Keratinocyte (primary cell): ENCODE results near the gene MRPL3. TPM values are rescaled to one million over a fixed set of nuclear protein-coding genes. Genes with fewer than 3 reads are reported as not detected.

Experiments
- DNase-seq: peaks from one replicate; pipeline ENCODE4 v3.0.0-alpha.2; 2011; ENCODE audit warnings: low read depth, missing footprints, low spot score
- FAIRE-seq: peaks from 2 replicates; lab custom pipeline; 2011; peaks lifted over from hg19 to GRCh38; lab: Jason Lieb, UNC
- H2AFZ ChIP-seq: 2 replicates; pipeline ENCODE4 v1.6.0; 2012; ENCODE audit warnings: low read length, control low read depth, inconsistent platforms; ENCODE audit not compliant: control insufficient read depth
- H3K27ac ChIP-seq: 2 replicates; pipeline ENCODE4 v1.5.1; 2011; ENCODE audit warnings: low read length; ENCODE audit not compliant: control insufficient read depth, insufficient read depth
- H3K27me3 ChIP-seq: 3 replicates; pipeline ENCODE4 v1.6.0; 2011; ENCODE audit warnings: low read length; ENCODE audit not compliant: control insufficient read depth, insufficient read depth; ENCODE audit errors: extremely low read depth
- H3K36me3 ChIP-seq, 2 experiments: 2 replicates in 1 of 2; 3 replicates in 1 of 2; pipeline ENCODE4 v1.5.1; 2011; ENCODE audit warnings: low read length in 2 of 2, mild to moderate bottlenecking in 1 of 2; ENCODE audit not compliant: control insufficient read depth in 2 of 2, insufficient read depth in 2 of 2; ENCODE audit errors: extremely low read depth in 1 of 2
- H3K4me1 ChIP-seq: 3 replicates; pipeline ENCODE4 v1.5.1; 2011; ENCODE audit warnings: low read length; ENCODE audit not compliant: control insufficient read depth, insufficient read depth; ENCODE audit errors: extremely low read depth
- H3K4me2 ChIP-seq: 3 replicates; pipeline ENCODE4 v1.6.0; 2011; ENCODE audit warnings: low read depth, low read length; ENCODE audit not compliant: control insufficient read depth, insufficient read depth; ENCODE audit errors: extremely low read depth
- H3K4me3 ChIP-seq, 3 experiments: fragments of 200-600 bp in 1 of 3; sonication (generic) in 1 of 3; 2 replicates in 2 of 3; 3 replicates in 1 of 3; pipeline ENCODE4 v1.5.1; 2011 to 2016; ENCODE audit warnings: low read length in 3 of 3, mild to moderate bottlenecking in 3 of 3, control low read depth in 2 of 3, inconsistent platforms in 1 of 3, low read depth in 1 of 3, mixed read lengths in 1 of 3, mixed run types in 1 of 3, moderate library complexity in 1 of 3; ENCODE audit not compliant: control insufficient read depth in 2 of 3, insufficient read depth in 2 of 3; ENCODE audit errors: extremely low read depth in 1 of 3
- H3K79me2 ChIP-seq: 2 replicates; pipeline ENCODE4 v1.6.0; 2012; ENCODE audit warnings: low read length; ENCODE audit not compliant: control insufficient read depth, insufficient read depth
- H3K9ac ChIP-seq: 3 replicates; pipeline ENCODE4 v1.6.0; 2011; ENCODE audit warnings: low read length; ENCODE audit not compliant: control insufficient read depth, insufficient read depth; ENCODE audit errors: extremely low read depth
- H3K9me1 ChIP-seq: 3 replicates; pipeline ENCODE4 v1.6.0; 2011; ENCODE audit warnings: low read length; ENCODE audit not compliant: control insufficient read depth, insufficient read depth; ENCODE audit errors: extremely low read depth
- H3K9me3 ChIP-seq: 2 replicates; pipeline ENCODE4 v1.5.1; 2012; ENCODE audit warnings: low read depth, low read length; ENCODE audit not compliant: control insufficient read depth
- H4K20me1 ChIP-seq: 3 replicates; pipeline ENCODE4 v1.6.0; 2011; ENCODE audit warnings: low read length; ENCODE audit not compliant: control insufficient read depth, insufficient read depth; ENCODE audit errors: extremely low read depth
- EZH2 ChIP-seq: IDR thresholded peaks from one replicate; pipeline ENCODE4 v1.6.1; 2012; ENCODE audit warnings: inconsistent platforms, mild to moderate bottlenecking, low read length, moderate library complexity
- dilution Hi-C: fragments of 300-500 bp; cut with MboI; formaldehyde crosslinking; loops from one replicate; pipeline ENCODE4 v1.7.0; 2020; ENCODE audit warnings: low sequenced_read_pairs; ENCODE audit not compliant: extremely low pct_ligation_motif_present
- polyA plus RNA-seq, 5 experiments: library from polyadenylated mRNA; depleted of rRNA in 3 of 5; stranded (reverse) in 3 of 5; stranded (forward) in 1 of 5; unstranded in 1 of 5; fragments of >200 nt; gene quantifications; 1 replicate in 1 of 5; 2 replicates in 3 of 5; 3 replicates in 1 of 5; pipeline versions ENCODE4 v1.2.1 to v1.2.3, GENCODE V29; 2011 to 2012; ENCODE audit warnings: missing spikeins in 2 of 5, low read depth in 1 of 5, low replicate concordance in 1 of 5
- TF ChIP-seq, protein P1 (sequence below), 3 experiments: IDR thresholded peaks in 1 of 3; conservative IDR thresholded peaks in 1 of 3; optimal IDR thresholded peaks in 1 of 3; 2 replicates in 2 of 3; 3 replicates in 1 of 3; pipeline versions ENCODE3 to v1.5.1; 2011; ENCODE audit warnings: low read length in 3 of 3, mild to moderate bottlenecking in 3 of 3, moderate library complexity in 2 of 3, control low read depth in 1 of 3, inconsistent platforms in 1 of 3; ENCODE audit not compliant: insufficient read depth in 2 of 3; ENCODE audit errors: extremely low read depth in 1 of 3

The MRPL3 gene
- polyA plus RNA-seq, 1 donor (not counting 4 experiments of a cell fraction or from before 2014, with no cell fraction given): 228 TPM

DNA sequence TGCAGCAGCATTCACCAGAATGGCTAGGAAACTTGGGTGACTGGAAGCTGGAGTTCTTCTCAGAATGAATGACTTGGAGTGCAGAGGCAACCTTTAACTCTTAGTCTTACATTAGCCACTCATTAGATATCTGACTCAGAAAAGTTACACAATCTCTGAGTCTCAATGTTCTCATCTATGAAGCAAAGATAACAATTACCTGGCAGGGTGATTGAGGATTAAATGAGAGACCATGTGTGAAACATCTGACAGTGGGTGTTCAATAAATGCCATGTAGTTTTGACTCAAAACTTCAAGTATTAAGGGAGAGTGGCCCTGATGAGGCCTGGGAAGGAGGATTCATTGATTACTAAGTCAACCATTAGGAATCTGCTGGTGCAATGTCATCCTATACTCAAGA is 48.3 kb downstream of the MRPL3 start:
- H2AFZ ChIP-seq: no peak overlapping the region
- no peaks in the 10 kb centered on the region for H3K27me3 ChIP-seq
- no peaks in the 10 kb centered on the region for H3K9me3 ChIP-seq
- H3K4me3 ChIP-seq: no peak overlapping the region
- dilution Hi-C loops: no loop called here
- no peaks in the 10 kb centered on the region for H3K36me3 ChIP-seq
- no peak overlapping the region for H3K27ac ChIP-seq
- FAIRE-seq (no peak), DNase-seq (no peak)
- TF ChIP-seq EZH2: no peak
- TF ChIP-seq, protein P1, sequence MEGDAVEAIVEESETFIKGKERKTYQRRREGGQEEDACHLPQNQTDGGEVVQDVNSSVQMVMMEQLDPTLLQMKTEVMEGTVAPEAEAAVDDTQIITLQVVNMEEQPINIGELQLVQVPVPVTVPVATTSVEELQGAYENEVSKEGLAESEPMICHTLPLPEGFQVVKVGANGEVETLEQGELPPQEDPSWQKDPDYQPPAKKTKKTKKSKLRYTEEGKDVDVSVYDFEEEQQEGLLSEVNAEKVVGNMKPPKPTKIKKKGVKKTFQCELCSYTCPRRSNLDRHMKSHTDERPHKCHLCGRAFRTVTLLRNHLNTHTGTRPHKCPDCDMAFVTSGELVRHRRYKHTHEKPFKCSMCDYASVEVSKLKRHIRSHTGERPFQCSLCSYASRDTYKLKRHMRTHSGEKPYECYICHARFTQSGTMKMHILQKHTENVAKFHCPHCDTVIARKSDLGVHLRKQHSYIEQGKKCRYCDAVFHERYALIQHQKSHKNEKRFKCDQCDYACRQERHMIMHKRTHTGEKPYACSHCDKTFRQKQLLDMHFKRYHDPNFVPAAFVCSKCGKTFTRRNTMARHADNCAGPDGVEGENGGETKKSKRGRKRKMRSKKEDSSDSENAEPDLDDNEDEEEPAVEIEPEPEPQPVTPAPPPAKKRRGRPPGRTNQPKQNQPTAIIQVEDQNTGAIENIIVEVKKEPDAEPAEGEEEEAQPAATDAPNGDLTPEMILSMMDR (optimal IDR thresholded peaks at IDR 0.05 in 1 of 3, IDR thresholded peaks at IDR 0.05 in 1 of 3, conservative IDR thresholded peaks at IDR 0.05 in 1 of 3; ENCODE audit: extremely low read depth in 1 of 3, insufficient read depth in 2 of 3, low read length in 3 of 3): no peak
- no peak overlapping the region for H3K4me2 ChIP-seq
- H3K9ac ChIP-seq: no peak overlapping the region
- H4K20me1 ChIP-seq: no peaks in the 10 kb centered on the region
- no peaks in the 10 kb centered on the region for H3K79me2 ChIP-seq
- no peaks in the 10 kb centered on the region for H3K4me1 ChIP-seq
- H3K9me1 ChIP-seq: no peaks in the 10 kb centered on the region

DNA sequence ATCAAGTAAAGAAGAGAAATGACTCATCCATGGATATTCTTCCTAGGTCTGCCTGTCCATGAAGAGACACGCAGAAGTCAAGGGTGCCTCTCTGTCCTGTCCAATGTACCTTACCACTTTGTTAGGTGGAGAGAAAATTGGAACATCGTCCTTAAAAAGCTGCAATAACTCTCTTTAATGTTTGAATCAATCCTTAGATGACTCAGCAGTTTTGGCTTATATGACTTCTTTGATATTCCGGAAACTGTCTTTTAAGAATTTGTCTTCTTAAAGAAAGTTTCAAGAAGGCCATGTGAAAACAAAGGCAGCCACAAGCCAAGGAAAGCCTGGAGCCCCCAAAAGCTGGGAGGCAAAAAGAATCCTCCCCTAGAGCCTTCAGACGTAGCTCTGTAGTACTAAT is 49.2 kb downstream of the MRPL3 start:
- Histone ChIP-seq H3K4me2 (no peak overlapping the region), H3K27ac (no peak overlapping the region), H3K79me2 (no peaks in the 10 kb centered on the region), H3K4me1 (no peaks in the 10 kb centered on the region), H3K9ac (no peak overlapping the region), H3K36me3 (no peaks in the 10 kb centered on the region), H4K20me1 (no peaks in the 10 kb centered on the region), H3K9me3 (no peaks in the 10 kb centered on the region), H2AFZ (no peak overlapping the region), H3K4me3 (no peak overlapping the region), H3K27me3 (no peaks in the 10 kb centered on the region), H3K9me1 (no peaks in the 10 kb centered on the region)
- no peak for DNase-seq
- no peak for FAIRE-seq
- dilution Hi-C loops: no loop called here
- TF ChIP-seq, protein P1 (optimal IDR thresholded peaks at IDR 0.05 in 1 of 3, IDR thresholded peaks at IDR 0.05 in 1 of 3, conservative IDR thresholded peaks at IDR 0.05 in 1 of 3; ENCODE audit: extremely low read depth in 1 of 3, insufficient read depth in 2 of 3, low read length in 3 of 3): no peak
- no peak for TF ChIP-seq EZH2
